KMS-11 (cell line): ENCODE results near the gene ZBTB40.

ENCODE experiments used
- H2AFZ ChIP-seq: fragments of 200-600 bp; sonication (generic); 2 replicates; pipeline ENCODE4 v1.6.1; 2016; ENCODE audit warnings: antibody characterized with exemption, mixed run types, low read depth
- H3K27ac ChIP-seq: fragments of 200-600 bp; sonication (generic); 2 replicates; pipeline ENCODE4 v1.6.1; 2016; ENCODE audit warnings: mild to moderate bottlenecking, mixed run types
- H3K27me3 ChIP-seq: fragments of 200-600 bp; sonication (generic); 2 replicates; pipeline ENCODE4 v1.6.1; 2017; ENCODE audit warnings: mild to moderate bottlenecking, low read depth, mixed run types, moderate library complexity; ENCODE audit not compliant: insufficient read depth
- H3K36me3 ChIP-seq: fragments of 200-600 bp; sonication (generic); 2 replicates; pipeline ENCODE4 v1.6.1; 2017; ENCODE audit warnings: mild to moderate bottlenecking, mixed run types; ENCODE audit not compliant: insufficient read depth
- H3K4me1 ChIP-seq: fragments of 200-600 bp; sonication (generic); 2 replicates; pipeline ENCODE4 v1.6.1; 2016; ENCODE audit warnings: mild to moderate bottlenecking, low read depth, mixed run types; ENCODE audit not compliant: poor library complexity, severe bottlenecking
- H3K4me2 ChIP-seq: fragments of 200-600 bp; sonication (generic); 2 replicates; pipeline ENCODE4 v1.7.0; 2016; ENCODE audit warnings: mild to moderate bottlenecking, mixed run types
- H3K4me3 ChIP-seq: fragments of 200-600 bp; sonication (generic); IDR thresholded peaks from 2 replicates; pipeline ENCODE4 v1.6.1; 2017; ENCODE audit warnings: low read depth, low read length, mixed read lengths; ENCODE audit not compliant: insufficient read depth
- H3K79me2 ChIP-seq: fragments of 200-600 bp; sonication (generic); 2 replicates; pipeline ENCODE4 v1.6.1; 2016; ENCODE audit warnings: low read depth, mixed run types; ENCODE audit not compliant: insufficient read depth
- H3K9ac ChIP-seq: fragments of 200-600 bp; sonication (generic); 2 replicates; pipeline ENCODE4 v1.6.1; 2016; ENCODE audit warnings: mild to moderate bottlenecking, mixed run types
- H4K20me1 ChIP-seq: fragments of 200-600 bp; sonication (generic); 2 replicates; pipeline ENCODE4 v1.6.1; 2016; ENCODE audit warnings: mild to moderate bottlenecking, mixed run types; ENCODE audit not compliant: insufficient read depth
- CTCF ChIP-seq: fragments of 200-600 bp; sonication (generic); conservative IDR thresholded peaks from 2 replicates; pipeline ENCODE4 v1.6.1; 2017; ENCODE audit warnings: low read depth, mild to moderate bottlenecking, antibody characterized with exemption, low read length, moderate library complexity, mixed read lengths

Gene ZBTB40

GRCh38 chr1:22520871-22521270 lies 69.2 kb downstream of the ZBTB40 start:
- no peaks in the 10 kb centered on the region for H3K27me3 ChIP-seq
- no peaks in the 10 kb centered on the region for H3K36me3 ChIP-seq
- no peaks in the 10 kb centered on the region for H4K20me1 ChIP-seq

DNA sequence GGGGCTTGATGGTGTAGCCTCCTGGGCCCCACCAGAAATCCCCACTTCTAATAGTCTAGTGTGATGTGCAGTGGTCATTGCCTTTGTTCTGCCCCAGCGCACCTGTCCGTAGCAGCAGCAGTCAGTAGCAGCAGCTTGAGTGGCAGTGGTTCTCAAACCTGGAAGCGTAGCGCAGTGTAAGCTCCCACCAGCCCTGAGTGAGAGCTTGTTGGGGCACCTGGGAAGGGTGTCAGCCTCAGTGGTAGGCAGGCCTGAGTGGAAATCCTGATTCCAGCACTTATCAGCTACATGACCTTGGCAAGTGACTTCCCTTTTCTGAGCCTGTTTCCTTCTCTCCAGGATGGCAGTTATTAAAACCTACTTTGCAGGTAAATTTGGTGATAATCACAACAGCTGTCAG lies 70.0 kb downstream of the ZBTB40 start:
- no peaks in the 10 kb centered on the region for H4K20me1 ChIP-seq
- H3K9ac ChIP-seq = no peak overlapping the region
- no peaks in the 10 kb centered on the region for H3K4me1 ChIP-seq
- no peak overlapping the region for H3K27ac ChIP-seq
- no peaks in the 10 kb centered on the region for H3K79me2 ChIP-seq
- no peaks in the 10 kb centered on the region for H3K36me3 ChIP-seq
- no peaks in the 10 kb centered on the region for H3K27me3 ChIP-seq
- H3K4me3 ChIP-seq = no peak overlapping the region
- H2AFZ ChIP-seq = no peak overlapping the region
- no peak for TF ChIP-seq CTCF
- H3K4me2 ChIP-seq = no peak overlapping the region

More at GRCh38 chr1:22520871-22521270, 69.2 kb downstream of the ZBTB40 start:
- Histone ChIP-seq H3K4me1 (no peaks in the 10 kb centered on the region), H3K79me2 (no peaks in the 10 kb centered on the region), H3K4me3 (no peak overlapping the region), H3K27ac (no peak overlapping the region), H3K4me2 (no peak overlapping the region), H2AFZ (no peak overlapping the region), H3K9ac (no peak overlapping the region)
- TF ChIP-seq CTCF = no peak

- no peak overlapping the region for H3K4me2 ChIP-seq
- H2AFZ ChIP-seq = no peak overlapping the region
- no peaks in the 10 kb centered on the region for H3K27me3 ChIP-seq
- no peak for TF ChIP-seq CTCF
- H3K4me1 ChIP-seq = no peaks in the 10 kb centered on the region
- H3K79me2 ChIP-seq = no peaks in the 10 kb centered on the region
- no peak overlapping the region for H3K27ac ChIP-seq
- no peaks in the 10 kb centered on the region for H3K36me3 ChIP-seq
- H3K4me3 ChIP-seq = no peak overlapping the region
- no peaks in the 10 kb centered on the region for H4K20me1 ChIP-seq
- H3K9ac ChIP-seq = no peak overlapping the region
These were observed 70.6 kb downstream of the ZBTB40 start for GRCh38 chr1:22522221-22522743.

- Histone ChIP-seq H4K20me1 (no peaks in the 10 kb centered on the region), H3K9ac (no peak overlapping the region), H3K27me3 (no peaks in the 10 kb centered on the region), H3K27ac (no peak overlapping the region), H2AFZ (no peak overlapping the region), H3K36me3 (no peaks in the 10 kb centered on the region), H3K4me2 (no peak overlapping the region), H3K4me3 (no peak overlapping the region), H3K4me1 (no peaks in the 10 kb centered on the region), H3K79me2 (no peaks in the 10 kb centered on the region)
- TF ChIP-seq CTCF = no peak
These were observed 72.8 kb downstream of the ZBTB40 start for GRCh38 chr1:22524481-22524880.

DNA sequence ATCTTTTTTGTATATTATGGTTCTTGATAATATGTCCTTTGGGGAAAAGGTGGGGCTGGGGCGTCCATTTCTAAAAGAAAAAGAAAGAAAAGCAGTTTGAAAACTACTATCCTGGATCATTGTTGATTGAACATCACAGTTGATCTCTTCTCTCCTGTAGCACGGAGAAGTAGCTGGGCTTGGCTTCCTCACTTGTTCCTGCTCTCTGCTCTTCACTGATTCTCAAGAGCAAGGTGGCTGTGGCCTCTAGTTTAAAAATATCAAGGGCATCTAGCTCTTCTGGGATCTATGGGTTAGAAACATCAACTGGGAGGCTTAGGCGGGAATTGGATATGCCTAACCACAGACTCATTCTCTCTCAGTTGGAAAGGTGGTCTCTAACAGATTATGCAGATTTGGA lies 73.6 kb downstream of the ZBTB40 start:
- no peaks in the 10 kb centered on the region for H3K4me1 ChIP-seq
- no peak overlapping the region for H3K4me3 ChIP-seq
- H3K27me3 ChIP-seq = no peaks in the 10 kb centered on the region
- no peaks in the 10 kb centered on the region for H3K79me2 ChIP-seq
- no peak overlapping the region for H2AFZ ChIP-seq
- H3K9ac ChIP-seq = no peak overlapping the region
- no peaks in the 10 kb centered on the region for H4K20me1 ChIP-seq
- no peak overlapping the region for H3K27ac ChIP-seq
- H3K36me3 ChIP-seq = no peaks in the 10 kb centered on the region
- no peak overlapping the region for H3K4me2 ChIP-seq
- no peak for TF ChIP-seq CTCF
